ENCODE data around the gene OSTM1.

OSTM1 gene

GRCh38 chr6:108100003-108100402, 25.5 kb upstream of the OSTM1 start:
- DNase-seq = no peak

GRCh38 chr6:108097882-108098281, 23.3 kb upstream of the OSTM1 start:
- no peak for DNase-seq

GRCh38 chr6:108093781-108094300, 19.3 kb upstream of the OSTM1 start:
- DNase-seq = no peak

GRCh38 chr6:108091288-108091687, 16.7 kb upstream of the OSTM1 start:
- DNase-seq = no peak

- no peak for DNase-seq
These were observed 8.8 kb upstream of the OSTM1 start for GRCh38 chr6:108083349-108083748.

GRCh38 chr6:108082539-108082938, 8.0 kb upstream of the OSTM1 start:
- DNase-seq = no peak

GRCh38 chr6:108080010-108080780, 5.7 kb upstream of the OSTM1 start:
- no peak for DNase-seq

- DNase-seq = no peak
These were observed 3.6 kb upstream of the OSTM1 start for GRCh38 chr6:108078191-108078590.

- DNase-seq = no peak
These were observed 533 bp downstream of the OSTM1 start for GRCh38 chr6:108074057-108074358.

GRCh38 chr6:108071736-108072276, 2.7 kb downstream of the OSTM1 start:
- DNase-seq = no peak

GRCh38 chr6:108068618-108069017, 5.9 kb downstream of the OSTM1 start:
- no peak for DNase-seq

- DNase-seq = no peak
These were observed 6.4 kb downstream of the OSTM1 start for GRCh38 chr6:108068182-108068581.

- DNase-seq = no peak
These were observed 21.8 kb downstream of the OSTM1 start for GRCh38 chr6:108052706-108053105.

- no peak for DNase-seq
These were observed 23.1 kb downstream of the OSTM1 start for GRCh38 chr6:108051481-108051880.

- DNase-seq = no peak
These were observed 34.9 kb downstream of the OSTM1 start for GRCh38 chr6:108039681-108040080.

GRCh38 chr6:108036884-108037283, 37.7 kb downstream of the OSTM1 start:
- no peak for DNase-seq

GRCh38 chr6:108031968-108032367, 42.6 kb downstream of the OSTM1 start:
- DNase-seq = no peak

GRCh38 chr6:108030211-108030610, 44.3 kb downstream of the OSTM1 start:
- DNase-seq = peak; percentile 2

- DNase-seq = peak; percentile 27
These were observed 45.2 kb downstream of the OSTM1 start for GRCh38 chr6:108029226-108029921.

- DNase-seq = peak; percentile 28
These were observed 46.9 kb downstream of the OSTM1 start for GRCh38 chr6:108027594-108027993.

GRCh38 chr6:108027056-108027455, 47.5 kb downstream of the OSTM1 start:
- DNase-seq = no peak

GRCh38 chr6:108024427-108025073, 50.0 kb downstream of the OSTM1 start:
- no peak for DNase-seq

GRCh38 chr6:108020472-108021116, 53.9 kb downstream of the OSTM1 start:
- DNase-seq = no peak
